Measurements from ENCODE around the gene NGEF.

Gene NGEF

DNA sequence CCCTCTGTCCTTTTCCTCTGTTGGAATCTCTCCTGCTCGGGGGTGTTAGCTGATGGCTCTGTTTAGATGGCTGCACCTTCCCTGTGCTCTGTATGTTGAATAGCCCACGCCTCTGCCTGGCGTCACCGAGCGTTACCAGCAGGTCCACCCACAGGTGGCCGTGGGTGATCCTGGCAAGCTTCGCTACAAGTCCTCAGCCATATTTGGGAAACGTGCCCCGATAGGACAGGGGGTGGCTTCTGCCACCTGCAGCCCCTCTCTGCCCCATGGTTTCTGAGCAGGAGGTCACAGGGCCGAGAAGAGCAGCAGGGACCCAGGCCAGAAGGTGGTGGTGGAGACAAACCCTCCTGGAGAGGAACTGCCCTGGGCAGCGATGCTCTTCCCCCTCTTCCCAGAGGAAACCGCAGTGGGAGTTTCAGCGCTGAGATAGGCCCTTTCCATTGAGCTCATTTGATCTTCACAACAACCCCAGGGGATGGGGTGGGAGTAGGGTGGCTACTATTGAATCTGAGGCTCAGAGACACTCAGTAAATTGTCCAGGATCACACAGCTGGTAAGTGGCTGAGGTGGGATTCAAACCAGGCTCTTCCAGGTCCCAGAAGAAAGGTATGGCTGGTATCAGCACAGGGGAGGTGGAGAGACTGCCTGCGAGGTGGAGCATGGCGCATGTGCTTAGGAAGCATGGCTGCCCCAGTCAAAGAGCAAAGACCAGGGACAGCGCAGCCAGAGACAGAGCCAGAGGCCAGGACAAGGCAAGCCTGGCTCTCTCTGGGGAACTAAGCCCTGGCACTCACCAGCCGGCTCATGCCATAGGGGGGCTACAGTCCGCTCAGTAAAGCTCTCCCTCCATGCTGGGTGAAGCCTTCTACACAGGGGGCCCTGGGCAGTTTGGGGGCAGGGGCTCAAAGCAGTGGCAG lies 15.0 kb downstream of the NGEF start:
- DNase-seq (ENCODE audit: low read depth) = no peak

DNA sequence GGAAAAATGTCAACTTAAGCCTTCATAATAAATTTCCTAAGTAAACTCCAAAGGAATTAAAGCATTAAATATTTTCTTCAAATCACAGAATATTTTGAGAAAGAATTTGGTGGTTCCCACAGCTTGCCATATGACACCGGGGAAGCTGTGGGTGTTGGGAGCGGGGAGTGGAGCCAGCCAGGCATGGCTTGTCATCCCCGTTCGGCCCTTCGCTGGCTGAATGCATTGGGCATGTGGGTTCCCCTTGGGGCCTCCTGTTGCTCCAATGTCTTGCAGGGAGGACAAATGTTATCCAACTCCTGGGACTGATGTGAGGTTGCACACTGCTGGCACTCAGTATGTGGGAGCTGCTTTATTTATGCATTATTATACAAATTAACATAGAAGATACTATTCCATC lies 18.6 kb downstream of the NGEF start:
- no peak for DNase-seq (ENCODE audit: low read depth)

DNA sequence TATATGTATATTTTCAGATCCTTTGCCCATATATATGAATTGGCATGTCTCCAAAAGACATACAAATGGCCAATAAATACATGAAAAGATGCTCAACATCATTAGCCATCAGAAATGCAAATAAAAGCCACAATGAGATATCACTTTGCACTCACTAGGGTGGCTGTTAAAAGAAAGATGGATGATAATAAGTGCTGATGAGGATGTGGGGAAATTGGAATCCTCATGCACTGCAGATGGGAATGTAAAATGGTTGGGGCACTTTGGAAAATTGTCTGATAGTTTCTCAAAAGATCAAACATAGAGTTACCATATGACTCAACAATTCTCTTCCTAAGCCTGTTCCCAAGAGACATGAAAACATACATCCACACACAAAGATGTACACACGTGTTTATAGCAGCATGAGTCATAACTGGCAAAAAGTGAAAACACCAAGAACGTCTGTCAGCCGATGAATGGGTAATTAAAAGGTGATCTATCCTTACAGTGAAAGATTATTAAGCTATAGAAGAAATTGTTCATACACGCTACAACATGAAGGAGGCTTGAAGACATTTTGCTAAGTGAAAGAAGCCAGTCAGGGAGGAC lies 19.7 kb downstream of the NGEF start:
- DNase-seq (ENCODE audit: low read depth) = no peak

DNA sequence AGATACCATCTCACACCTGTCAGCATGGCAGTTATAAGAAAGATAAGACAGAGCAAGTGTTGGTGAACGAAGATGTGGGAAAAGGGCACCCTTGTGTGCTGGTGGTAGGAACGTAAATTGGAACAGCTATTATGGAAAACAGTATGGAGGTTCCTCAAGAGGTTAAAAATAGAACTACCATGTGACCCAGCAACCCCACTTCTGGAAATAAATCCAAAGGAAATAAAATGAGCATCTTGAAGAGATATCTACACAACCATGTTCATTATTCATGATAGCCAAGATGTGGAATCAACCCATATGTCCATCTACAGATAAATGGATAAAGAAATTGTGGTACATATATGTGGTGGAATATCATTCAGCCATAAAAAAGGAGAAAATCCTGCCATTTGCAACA lies 26.9 kb downstream of the NGEF start:
- DNase-seq (ENCODE audit: low read depth) = no peak

DNA sequence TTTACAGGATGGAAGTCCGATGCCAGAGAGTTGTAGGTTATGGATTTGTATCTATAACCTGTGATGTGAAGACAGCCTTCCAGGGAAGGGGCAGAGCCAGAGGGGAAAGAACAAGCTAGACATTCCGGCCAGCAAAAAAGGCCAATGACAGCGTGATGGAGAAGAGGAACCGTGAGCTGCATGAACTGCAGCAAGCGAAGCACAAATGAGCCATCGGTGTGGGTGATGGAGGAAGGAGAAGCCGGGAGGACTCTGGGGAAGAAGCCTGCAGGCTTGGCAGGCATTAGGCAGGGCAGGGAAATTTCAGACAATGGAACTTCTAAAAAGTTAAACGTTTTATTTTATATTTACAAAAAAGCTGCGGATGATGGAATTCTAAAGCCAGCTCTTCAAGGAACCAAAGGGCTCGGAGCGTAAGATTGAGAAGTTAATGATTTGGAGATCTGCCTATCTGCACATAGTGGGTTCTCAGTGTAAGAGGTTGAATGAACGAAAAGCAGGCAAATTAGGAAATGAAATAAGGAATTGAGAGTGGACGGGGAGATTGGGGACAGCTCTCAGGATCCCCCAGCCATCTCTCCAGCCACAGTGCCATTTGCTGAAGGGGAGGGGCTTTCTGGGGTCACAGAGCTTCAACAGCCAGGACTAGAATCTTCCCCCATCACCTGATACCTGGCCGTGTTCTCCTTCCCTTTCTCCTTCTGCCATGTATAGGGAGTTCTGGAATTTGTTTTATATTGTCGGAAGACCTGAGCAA lies 28.4 kb downstream of the NGEF start:
- DNase-seq (ENCODE audit: low read depth) = no peak

DNA sequence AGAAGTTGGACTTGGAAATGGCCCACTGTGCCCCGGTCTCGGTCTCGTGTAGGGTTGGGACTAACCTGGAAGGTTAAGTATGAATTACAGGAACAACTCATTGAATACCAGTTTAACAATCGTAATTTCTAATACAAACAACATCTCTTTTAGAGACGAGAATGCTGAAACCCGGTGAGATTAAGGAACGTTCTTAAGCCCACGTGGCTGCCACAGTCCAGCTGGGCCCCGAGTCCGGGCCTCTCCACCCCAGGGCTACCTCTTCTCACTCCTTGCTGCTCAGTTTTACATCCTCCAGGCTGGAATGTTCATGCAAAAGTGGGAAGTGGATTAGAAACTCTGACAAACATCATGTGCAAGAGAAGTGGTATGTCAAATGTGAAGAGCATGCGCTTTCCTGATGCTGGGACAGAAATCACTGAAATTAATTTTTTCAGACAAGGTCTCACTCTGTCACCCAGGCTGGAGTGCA lies 29.4 kb downstream of the NGEF start:
- no peak for DNase-seq (ENCODE audit: low read depth)

DNA sequence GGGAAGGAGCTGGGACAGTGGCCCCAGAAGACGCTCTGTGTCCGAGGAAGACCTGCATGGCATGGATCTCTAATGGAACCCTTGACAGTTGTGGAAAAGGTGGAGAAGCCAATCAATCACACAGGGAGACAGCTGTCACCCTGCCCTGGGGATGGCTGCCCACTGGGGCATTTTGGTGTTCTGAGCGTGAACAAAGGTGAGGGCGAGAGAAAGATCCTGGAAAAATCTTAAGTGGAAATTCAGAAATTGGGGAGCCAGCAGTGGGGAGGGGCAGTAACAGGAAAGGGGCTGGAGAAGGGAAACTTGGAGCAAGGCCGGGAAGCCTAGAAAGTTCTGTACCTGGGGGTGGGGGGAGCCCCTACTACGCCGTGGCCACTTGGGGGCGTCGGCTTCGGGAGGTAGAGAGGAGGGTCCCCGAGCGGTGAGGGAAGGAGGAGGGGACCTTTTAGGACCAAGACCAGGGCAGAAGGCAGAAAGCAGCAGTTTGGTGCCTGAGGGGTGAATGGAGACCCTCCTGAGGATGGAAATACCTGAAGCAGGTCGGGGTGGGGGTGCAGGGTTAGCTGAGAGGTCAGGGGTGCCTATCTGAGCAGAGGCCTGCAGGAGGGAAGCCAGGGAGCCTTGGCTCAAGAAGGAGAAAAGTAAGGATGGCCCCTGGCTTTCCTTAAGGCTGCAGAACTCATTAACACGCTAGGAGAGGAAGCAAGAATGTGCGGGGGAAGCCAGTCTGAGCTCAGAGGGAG lies 30.0 kb downstream of the NGEF start:
- DNase-seq (ENCODE audit: low read depth) = no peak

DNA sequence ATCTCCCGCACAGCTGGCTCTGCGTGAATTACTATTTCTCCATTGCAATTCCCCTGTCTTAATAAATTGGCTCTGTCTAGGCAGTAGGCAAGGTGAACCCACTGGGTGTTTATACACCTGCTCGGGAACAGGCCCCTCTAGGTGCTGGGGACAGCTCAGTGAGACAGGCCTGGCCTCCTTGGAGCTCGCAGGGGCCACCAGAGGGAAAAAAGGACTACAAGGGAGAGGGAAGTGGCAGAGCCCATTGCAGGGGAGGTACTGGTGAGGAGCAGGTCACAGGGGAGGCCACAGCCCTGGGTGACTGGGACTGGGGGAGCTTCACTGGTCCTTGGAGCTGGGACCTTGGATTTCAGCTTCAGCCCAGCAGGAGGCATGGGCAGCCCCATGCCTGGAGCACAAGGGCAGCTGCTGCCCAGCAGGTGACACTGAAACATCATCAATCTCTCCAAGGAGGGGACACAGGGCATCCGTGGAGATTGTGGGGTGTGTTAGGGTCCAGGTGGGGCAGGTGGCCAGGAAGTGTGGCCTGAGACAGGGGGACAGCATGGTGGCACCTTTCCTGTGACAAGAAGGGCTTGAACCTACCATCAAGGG lies 31.2 kb downstream of the NGEF start:
- no peak for DNase-seq (ENCODE audit: low read depth)

DNA sequence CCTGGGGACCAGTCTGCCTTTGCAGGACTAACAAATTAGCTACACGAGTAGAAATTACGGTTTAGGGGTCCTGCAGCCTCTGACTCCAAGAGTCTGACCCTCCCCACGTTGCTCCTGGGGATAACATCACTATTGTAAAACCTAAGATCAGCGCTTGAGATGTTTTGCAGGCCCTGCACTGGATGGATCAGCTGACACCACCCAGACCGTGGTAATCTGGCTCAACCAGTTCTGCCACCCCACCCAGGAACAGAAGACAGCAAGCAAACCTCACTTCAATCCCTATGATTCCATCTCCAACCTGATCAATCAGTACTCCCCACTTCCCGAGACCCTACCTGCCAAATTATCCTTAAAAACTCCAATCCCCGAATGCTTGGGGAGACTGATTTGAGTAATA lies 31.7 kb downstream of the NGEF start:
- no peak for DNase-seq (ENCODE audit: low read depth)

DNA sequence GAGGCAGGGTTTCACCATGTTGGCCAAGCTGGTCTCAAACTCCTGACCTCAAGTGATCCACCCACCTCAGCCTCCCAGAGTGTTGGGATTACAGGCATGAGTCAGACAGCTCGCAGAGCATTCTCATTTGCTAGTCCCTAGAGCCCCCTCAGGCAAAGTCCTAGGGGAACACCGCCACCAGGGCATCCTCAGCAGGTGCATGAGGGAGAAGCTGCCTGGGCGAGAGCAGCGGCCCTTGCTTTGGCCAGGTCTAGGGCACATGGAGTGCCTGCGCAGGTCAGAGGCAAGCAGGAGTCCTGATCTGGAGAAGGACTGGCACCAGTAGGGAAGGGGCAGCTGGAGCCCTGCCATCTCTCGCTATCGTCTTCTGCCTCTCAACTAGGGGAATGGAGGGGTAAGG lies 32.4 kb downstream of the NGEF start:
- DNase-seq (ENCODE audit: low read depth) = no peak

DNA sequence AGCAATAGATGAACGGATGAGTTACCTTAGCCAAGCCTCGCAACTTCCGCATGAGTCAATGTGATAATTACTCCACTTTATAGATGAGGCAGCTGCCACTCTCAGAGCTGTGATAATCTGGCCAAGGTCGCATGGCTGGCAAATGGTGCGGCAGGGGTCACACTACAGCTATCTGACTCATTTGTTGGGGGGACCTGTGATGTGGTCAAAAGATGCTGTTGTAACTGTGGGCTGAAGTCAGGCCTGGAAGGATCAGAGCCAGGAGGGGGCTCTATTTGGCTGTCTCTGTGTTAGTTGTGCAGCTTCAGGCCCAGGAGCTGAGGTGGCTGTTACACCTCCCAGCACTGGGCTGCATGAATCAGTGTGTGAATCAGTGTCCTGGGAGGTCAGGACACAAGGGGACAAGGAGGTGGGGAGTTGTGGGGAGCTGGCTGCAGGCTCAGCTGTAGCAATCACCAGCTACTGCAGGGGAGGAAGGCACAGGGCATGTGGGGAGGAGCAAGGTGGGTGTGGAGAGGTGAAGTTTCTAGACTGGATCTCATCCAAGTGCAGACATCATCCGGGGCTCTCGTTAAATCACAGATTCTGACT lies 33.1 kb downstream of the NGEF start:
- peak; percentile 23 for DNase-seq (ENCODE audit: low read depth)

DNA sequence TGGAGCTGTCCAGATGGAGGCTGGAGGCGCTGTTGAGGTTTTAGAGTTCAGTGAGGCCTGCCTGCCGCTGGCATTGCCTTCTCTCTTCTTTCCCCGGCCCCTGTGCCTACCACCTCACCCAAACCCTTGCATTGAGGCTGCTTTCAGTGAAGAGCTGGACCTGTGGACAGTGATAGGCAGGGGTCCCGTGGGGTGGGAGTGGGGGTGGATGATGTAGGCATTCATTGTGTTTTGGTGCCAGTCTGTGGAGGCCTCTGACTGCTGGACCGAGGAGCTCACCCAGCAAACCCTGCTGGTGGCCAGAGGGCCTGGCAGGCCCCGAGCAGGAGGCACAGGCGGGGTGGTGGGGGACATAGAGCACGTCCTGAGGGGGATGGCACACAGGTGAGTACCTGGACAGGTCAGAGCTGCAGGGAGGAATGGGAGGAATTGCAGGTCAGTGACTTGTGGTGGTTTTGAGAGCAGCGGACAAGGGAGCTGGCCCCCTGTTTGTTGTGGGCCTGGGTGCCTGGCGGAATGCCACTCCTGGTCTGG lies 35.6 kb downstream of the NGEF start:
- DNase-seq (ENCODE audit: low read depth) = no peak

DNA sequence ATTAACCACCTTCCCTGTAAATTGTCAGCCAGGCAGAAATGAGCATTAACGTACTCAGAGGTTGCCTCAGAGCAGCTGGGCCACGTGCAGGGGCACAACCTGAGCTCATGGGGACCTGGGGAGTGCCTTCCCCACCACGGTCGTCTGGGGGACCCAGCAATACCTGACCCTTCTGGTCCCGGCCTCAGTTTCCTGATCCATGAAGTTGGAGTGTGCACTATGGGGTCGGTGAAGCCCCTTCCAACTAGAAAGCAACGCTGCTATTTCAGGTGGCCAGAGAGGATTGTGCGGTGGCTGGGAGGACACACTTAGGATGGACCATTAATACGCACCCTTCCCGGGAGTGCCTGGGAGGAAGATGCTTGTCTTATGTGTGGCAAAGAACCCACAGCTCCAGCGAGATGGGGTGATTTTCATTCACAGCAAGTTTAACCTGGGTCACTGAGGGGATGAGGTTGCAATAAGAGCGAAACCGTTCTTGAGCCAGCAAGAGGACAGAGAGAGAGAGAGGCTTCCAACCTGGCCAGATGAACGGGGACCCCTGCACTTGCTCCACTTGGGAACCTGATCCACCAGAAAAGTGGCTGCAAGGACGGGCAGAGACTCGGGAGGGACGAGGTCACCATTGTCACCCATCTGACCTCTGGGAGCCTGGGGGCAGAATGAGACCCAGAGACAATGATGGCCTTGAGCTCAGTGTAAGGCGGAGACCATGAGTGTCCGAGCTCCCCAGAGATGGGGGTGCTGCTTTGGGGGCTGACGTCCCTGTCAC lies 36.2 kb downstream of the NGEF start:
- no peak for DNase-seq (ENCODE audit: low read depth)

DNA sequence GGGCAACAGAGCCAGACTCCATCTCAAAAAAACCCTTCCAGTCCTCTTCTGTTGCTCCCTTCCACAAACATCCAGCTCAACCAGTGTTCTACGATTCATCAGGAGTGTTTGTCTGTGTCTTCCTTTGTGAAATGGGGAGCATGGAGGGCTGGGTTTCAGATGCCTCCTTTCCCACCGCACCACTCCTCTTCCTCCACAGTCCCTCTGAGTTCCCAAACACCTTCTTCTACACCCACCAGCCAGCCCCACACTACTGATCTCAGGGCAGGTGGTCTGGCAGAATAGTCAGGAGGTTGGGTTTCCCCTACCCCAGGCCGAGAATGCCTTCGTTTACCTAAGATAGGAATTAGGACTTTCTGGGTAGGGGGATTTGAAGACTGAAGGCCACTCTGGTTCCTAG lies 36.9 kb downstream of the NGEF start:
- no peak for DNase-seq (ENCODE audit: low read depth)

DNA sequence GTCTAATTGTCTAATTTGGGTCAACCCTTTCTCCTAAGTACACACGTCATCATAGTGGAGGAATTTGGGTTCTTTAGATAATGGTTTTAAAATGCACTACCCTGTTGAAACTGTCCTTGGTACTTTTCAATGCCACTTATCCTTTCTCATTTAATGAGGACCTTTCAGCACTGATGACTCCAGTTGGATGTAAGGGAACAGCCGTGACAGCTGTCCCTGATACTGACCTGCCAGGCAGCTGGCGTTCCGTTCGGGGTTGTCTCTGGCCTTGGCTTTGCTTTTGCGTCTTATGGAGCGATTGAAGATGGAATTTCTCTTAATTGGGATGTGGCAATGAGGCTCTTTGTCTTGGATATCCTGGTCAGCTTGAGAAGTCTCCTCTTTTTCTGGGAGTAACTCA lies 38.7 kb downstream of the NGEF start:
- DNase-seq (ENCODE audit: low read depth) = no peak

DNA sequence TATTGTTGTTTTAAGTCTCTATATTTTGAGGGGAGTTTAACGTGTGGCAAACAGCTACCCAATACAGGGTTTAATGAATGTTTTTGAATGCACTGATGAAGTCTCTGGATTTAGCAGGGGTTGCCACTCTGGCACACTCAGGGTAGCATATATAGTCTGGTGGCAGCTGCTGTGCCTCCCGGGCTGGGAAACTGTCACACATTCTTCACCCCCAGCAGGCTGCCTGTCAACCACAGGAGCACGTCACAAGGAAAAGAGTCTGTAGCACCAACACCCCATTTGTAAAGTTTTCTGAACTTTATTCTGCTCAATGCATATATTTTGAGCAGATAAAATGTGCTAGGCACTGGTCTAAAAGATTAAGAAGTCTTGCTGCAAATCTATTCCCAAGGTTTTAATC lies 39.3 kb downstream of the NGEF start:
- DNase-seq (ENCODE audit: low read depth) = no peak

DNA sequence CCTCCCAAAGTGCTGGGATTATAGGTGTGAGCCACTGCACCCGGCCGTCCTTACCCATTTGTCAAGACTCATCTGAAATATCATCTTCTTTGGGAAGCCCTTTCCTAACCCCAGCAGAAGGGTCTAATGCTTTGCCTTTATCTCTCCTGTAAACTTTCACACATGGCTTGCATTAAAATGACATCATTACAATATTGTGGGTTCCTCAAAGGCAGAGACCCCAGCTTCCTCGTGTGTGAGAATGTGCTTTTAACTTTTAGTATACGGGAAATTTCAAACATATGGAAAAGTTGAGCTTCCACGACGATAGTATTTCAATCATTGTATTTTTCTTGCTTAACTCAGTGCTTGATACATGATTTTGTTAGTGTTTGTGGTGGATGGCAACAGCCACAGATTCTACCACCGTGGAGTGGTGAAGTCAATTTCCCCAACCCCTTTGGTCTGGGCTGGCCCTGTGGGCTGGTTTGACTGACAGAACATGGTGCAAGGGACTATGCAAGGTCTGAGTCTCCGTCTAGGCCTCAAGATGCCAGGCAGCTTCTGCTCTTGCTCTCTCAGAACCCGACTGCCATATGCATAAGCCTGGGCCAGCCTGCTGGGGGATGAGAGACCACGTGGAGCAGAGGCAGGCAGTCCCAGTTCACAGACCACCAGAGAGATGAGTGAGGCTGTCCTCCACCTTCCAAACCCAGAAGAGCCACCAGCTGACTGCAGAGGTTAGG lies 39.9 kb downstream of the NGEF start:
- DNase-seq (ENCODE audit: low read depth) = no peak

DNA sequence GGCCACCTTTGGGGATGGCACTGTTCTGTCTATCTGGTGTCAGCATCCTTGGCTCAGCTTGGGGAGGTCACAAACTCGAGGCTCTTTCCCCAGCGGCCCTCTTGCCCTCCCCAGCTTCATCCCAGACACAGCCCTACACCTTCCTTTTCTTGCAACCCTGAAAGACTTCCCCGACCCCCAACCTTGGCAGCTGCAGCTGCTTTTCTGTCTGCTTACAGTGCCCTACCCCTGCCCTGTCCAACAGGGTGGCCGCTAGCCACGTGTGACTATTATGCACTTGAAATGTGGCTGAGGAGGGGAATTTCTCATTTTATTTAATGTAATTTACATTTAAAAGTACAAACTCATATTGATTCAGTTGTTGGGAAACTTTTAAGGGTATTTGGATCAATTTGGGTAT lies 41.3 kb downstream of the NGEF start:
- DNase-seq (ENCODE audit: low read depth) = no peak

DNA sequence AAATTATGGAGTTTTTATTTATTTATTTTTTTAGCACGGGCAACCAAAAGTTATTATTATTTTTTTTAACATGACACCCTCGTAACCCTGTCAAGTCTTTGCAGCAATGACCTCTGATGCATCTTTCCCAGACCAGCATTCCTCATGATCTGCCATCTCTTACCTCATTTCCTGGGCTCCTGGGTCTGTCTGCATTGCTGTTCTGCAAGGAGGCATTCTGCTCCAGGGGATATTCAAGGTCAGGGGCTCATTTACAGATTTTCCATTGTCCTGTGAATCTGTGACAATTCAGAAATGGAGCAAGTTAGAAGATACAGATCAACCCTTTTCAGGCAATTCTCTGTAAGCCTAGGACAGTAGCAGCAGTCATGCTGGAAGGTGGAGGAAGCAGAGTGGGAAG lies 43.0 kb downstream of the NGEF start:
- DNase-seq (ENCODE audit: low read depth) = no peak

DNA sequence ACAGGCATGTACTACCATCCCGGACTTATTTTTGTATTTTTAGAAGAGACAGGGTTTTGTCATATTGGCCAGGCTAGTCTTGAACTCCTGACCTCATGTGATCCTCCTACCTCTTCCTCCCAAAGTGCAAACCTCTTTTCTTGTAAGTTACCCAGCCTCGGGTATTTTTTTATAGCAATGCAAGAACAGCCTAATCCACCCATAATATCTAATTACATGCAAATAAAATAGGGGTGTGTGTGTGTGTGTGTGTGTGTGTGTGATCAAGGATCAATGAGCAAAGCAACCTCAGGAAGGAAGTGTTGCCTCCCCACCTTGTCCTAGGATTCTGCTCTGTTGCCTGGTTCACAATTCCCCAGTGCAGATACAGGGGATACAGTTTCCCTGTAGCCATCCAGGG lies 45.6 kb downstream of the NGEF start:
- DNase-seq (ENCODE audit: low read depth) = no peak
